ENCODE results near the gene TBX15.
"Not testable (repeated sequence)": the region's sequence is repeated elsewhere in the genome, so short reads cannot be mapped to it uniquely, and the experiment has no call there.

The TBX15 gene

DNA sequence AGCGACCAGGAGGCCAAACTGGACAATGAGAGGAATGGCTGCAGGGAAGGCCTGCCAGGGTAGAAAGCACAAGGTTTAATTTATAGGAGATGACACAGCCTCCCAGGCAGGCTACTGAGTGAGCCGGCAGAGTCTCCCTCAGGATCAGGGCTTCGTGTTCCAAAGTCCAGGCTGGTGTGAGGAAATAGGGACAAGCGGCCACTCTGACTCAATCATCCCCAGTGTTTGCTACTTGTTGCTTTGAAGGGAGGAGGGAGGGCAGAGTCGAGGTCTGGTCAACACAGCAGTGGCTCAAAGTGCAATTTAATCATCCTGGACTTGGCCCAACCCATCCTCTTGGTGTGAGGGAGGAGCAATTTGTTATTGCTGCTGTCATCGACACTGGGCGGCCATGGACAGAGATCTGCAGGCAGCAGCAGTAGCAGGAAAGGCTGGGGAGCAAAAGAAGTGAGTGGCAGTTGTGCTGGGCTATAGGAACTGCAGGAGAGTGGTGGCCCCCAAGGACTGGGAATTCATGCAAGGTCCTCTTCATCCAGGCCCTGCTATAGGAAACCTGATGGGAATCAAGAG lies 27.5 kb downstream of the TBX15 start:
- no peak for DNase-seq

DNA sequence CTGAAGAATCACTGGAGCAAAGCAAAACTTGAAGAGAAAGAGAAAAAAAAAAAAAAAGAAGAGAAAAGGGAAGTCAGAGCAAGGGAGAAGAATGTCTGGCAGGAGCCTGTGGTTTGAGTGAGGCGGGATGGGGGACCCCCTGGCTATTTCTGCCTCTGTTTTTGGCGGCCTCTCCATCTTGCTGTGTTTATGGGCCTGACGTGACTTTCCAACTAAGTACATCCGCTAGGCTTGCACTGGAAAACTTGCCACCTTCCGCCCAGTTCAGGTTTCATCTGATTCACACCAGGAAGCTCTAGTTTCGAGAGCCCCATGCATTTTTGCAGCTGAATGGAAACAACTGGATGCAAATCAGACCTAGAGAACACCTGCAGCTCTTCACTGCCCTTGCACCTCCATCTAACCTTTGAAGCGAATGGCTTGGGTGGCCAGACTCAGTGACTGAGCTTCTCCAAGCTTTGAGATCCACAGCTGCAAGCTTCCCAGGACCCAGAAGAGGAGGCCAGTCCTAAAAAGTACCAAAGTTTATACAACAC lies 28.0 kb downstream of the TBX15 start:
- no peak for DNase-seq

DNA sequence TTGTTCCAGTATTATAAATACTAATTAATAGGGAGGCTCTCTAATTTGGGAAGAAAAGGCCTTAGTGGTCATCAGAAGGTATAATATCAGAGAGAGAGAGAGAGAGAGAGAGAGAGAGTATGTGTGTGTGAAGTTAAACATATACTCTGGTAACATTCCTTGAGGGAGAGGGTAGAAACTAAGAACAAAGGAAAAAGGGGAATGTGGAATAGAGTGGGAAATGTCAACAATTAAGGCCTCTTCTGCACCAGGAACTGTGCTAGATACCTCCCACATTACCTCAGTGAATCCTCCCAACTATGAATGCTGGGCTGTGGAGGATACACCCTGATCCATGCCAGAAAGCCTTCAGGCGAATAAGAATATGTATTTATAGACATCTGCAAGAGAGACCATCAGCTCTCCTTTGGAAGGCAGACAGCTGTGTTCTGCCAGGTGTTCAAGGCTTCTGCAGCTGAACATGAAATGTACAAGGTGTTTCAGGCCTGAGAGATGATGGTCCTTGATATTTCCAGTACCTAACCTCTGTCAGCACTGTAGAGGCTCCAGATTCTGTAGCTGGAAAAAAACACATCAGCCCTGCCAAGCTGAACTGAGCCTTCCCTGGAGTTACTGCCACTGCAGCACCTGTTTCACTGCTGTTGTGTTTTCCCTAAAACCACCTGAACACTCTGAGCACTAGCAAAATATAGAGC lies 29.1 kb downstream of the TBX15 start:
- DNase-seq = no peak

DNA sequence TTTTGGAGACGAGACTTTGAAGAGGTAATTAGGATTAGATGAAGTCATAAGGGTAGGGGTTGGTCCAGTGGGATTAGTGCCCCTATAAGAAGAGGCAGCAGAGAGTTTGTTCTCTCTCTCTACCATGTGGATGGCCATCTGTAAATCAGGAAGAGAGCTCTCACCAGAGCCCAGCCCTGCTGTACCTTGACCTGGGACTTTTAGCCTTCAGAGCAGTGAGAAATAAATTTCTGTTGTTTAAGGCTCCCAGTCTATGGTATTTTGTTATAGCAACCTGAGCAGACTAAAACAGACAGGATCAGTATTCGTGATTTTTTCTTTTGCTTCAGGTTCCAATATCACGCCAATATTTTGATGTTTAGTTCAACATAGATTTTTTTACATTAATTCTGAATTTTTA lies 30.0 kb downstream of the TBX15 start:
- DNase-seq = no peak

DNA sequence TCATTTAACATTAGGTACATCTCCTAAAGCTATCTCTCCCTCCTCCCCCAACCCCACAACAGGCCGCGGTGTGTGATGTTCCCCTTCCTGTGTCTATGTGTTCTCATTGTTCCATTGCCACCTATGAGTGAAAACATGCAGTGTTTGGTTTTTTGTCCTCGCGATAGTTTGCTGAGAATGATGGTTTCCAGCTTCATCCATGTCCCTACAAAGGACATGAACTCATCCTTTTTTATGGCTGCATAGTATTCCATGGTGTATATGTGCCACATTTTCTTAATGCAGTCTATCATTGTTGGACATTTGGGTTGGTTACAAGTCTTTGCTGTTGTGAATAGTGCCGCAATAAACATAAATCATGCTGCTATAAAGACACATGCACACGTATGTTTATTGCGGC lies 30.6 kb downstream of the TBX15 start:
- DNase-seq = not testable (repeated sequence)

DNA sequence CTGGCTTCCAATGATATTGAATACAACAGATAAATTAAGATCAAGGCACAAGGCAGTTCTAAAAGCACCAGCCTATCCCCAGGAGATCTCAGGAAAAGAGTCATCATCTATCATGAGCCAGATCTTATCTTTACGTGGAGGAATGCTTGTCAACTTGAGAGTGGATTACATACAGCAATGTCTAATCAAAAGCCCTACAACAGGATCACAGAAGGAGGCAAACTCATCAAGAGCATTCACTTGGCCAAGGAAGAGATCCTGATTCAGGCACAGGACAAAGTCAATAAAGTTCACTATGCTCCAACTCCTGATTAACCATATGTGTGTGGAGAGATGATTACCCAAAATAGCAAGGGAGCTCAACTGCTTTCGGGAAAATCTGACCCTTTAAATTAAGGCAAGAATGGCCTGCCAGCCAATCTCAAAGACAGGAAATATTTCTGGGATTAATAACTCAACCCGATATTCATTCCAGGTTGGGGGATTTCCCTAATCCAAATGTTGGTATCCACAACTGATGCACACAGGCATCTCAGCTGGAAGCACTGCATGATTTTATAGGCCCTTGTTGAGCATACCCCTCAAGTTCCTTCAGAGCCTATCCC lies 33.7 kb downstream of the TBX15 start:
- no peak for DNase-seq

DNA sequence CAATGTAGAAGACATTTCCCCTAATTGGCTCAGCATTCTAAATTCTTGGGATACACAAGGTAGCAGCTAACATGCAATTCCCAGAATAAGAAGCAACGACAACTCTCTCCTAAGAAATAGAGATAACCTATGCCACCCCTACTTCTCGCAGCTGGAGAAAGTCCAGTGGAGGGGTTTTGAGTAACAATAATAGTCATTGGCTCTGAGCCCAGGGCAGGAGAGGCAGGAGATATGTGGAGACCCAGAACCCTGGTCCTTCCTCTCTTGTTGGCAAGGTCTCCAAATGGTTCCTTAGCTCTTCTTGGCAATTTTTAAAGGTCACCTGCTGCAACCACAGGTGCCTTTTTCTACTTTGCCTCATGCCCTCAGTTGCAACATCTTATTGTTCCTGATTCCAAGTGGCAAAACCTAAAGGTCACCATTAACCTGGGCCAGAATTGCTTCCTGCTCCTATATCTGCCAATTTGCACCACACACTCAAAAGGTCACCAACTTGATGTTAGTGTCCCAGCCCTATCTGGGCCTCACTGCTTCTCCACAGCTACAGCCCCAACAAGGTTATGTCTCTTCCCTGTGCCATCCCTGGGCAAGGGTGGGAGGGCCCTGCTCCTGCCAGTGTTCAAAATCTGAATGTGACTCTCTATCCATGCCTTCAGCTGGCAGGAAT lies 36.7 kb downstream of the TBX15 start:
- no peak for DNase-seq

DNA sequence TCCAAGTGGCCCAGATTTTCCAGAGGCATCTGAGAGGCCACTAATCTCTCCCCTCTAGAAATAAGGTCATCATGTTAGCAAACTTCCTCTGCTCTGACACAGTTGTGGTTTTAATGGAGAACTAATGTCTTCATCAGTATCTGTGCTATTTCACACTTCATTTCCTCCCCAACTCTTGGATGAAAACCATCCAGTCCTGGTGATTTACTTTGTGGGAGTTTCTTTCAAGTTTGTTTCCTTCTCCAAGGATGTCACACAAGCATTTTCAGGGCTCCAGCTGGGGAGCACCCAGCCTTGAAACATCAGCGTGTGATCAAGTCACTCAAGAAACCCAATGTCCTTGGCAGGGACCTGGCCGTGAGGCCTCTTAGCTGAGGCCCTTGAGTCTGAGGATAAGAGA lies 38.8 kb downstream of the TBX15 start:
- no peak for DNase-seq

DNA sequence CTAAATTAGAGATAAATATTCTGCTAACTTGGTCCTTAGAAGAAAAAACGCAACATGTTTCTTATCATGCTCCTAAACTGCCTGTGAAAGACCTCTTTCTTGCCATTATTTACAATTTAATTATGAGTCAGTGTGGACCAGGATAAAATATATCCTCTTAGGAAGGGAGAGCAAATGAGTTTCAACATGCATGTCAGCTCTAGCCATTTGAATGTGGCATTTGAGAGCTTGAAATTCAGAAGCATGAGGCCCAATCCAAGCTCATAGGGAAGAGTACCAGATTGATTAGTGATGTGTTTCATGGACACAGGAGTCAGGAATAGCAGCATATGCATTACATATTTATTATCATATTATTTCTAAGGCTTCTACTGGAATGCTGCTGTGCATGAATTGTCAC lies 39.3 kb downstream of the TBX15 start:
- DNase-seq = no peak

DNA sequence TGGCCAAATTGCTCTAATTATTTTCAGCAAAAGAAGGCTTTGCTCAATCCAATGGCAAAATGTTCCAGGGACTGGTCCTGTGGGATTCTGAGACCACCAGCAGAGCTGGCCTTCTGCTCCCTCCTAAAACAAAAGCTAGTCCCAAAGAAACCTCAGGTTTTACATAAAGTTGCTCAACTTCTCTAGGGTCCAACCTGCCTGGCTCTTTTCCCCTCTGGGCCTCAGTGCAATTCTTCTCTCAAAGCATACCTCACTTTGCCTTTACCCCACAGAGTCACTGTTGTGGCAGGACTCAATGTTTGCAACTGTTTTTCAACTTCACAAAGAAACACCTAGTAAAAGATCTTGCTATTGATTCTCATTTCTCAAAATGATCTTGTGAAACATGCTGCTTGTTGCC lies 39.8 kb downstream of the TBX15 start:
- DNase-seq = no peak

DNA sequence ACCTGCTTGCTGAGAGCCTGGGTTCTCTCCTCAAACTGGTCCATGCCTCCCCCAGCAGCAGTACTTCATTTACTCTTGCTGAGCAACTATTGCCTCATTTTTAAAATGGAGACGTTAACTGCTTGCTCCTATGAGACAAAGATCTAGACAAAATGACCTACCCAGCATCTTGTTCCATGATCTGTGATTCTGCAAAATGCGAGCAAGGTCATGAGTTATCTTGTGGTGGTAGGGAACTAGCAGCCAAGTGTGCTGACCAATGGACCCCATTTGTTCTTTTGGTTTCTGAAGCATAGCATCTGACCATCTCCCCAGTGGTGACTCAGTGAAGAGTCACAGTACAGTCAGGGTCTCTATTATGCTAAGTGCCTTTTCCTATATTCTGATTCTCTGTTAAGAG lies 40.4 kb downstream of the TBX15 start:
- no peak for DNase-seq

DNA sequence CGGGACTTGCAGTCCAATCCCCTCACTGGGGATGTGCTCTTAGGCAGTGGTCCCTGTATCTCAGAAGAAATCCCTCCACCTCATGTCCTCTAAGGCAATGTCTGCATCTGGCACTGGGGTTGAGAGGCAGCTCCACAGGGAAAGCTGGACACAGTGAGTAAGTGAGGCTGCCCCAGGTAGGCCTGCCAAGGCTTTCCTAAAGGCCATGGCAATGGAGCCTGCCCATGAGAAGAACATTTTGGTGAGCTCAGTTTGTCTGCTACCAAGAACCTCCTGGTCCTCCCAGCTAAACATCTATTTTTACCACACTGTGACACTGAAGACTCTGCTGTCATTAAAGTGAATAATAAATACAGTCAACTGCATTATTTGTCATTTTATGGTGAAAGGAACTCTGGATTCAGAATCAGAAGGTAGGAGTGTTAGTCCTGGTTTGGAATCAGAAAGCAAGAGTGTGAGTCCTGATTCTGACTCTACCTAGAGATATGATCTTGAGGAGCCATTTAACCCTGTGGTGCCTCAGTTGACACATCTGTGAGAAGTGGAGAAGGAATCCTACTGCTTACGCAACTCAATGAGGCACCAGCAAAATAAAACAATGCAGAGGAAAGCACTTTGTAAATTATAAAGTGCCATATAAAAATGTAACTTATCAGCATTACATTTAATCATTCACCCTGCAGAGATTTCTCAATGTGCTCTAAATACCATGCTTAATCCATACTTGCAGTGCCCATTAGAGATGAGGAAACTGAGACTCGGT lies 41.0 kb downstream of the TBX15 start:
- no peak for DNase-seq

DNA sequence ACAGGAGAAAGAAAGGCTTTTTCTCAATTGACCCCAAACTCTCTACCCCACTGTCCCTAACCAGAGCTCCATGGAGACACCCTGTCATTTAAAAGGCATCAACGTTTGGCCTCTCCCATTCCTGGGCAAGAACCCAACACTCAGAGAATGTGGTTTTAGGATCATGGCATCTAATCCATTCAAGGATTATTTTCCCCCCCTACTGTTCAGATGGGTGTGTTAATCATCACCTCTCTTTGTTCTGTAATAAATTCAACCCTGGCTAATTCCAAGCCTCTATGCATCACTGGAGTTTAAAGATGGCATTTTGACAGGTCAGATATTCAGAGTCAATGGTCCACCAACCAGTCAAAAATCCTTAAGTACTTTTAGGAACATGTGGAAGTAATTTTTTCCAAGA lies 42.7 kb downstream of the TBX15 start:
- DNase-seq = no peak

DNA sequence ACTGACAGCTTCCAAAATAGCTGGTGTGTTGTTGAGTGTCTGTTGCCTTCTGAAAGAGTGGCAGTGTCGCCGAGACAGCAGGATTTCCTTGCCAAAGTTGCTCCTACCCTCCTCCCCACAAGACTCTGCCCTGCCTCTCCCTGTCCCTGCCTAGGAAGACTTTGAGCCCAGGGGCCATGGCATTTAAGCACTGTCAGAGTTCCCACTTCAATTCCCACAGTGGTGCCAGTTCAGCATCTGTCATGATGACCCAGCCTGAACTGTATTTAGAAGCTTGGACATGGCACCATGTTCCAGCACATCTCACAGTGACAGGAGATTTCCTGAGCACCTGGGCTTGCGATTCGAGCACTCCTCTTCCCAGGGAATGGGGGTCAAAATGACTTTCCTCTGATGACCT lies 43.6 kb downstream of the TBX15 start:
- DNase-seq = no peak

DNA sequence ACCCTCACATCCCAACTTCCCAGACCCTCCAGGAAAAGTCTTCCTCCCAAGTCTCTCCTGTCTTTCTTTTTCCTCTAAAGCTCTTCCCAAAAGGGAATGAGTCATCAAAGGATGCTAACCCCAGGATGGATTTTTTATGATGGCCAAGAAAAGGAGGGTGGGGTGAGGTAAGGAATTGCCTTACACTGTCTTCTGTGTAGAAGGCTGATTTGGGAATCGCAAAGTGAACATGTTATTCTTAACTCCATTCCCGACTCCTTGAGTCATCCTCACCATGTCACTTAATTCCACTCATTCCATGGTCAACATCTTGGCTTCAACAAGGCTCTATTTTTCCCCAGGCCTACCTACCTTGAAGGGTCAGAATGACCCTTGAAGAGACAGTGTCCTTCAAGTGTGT lies 44.0 kb downstream of the TBX15 start:
- DNase-seq = no peak

DNA sequence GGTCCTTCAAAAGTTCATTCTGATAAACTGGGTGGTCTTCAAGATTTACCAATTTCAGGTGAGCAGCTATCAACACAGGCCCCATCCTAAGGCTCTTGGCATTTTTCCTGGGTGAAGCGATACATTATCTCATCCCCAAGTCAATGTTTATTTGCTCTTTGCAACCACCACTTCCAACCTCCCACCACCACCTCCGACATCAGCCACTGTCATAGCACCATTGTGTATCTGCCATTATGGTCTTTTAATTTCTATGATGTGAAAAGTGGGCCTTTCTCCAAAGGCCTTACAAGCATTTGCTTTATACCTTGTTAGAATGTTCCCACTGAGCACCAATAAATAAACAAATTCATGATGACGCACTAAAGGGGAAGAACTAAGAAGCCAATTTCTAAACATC lies 47.2 kb downstream of the TBX15 start:
- no peak for DNase-seq

DNA sequence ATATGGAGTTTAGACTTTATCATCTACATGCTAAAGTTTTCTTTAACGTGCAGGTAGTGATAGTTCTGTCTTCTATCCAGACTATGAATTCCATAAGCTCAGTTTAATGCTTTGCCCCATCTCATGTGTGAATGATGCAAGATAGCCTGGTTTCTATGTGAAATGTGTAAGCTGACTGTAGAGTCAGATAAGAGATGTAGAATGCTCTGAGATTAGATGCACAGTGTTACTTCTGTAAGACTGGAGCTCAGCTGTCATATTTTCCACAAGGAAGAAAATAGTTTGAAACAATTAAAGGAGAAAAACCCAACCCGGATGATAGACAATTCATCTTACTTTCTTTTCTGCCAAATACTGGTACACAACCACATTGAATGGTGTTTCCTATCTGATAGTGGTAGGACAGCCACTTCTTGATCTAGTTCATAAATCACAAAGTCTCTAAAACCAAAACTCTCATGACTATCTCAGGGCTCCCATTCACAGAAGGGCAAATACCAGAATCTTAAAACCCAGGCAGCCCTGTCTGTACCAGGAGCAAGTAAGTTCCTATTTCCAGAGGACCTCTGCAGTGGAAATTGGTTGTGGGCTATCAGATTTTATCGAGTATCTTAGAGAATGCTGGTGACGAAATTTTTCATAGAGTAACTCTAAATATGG lies 50.6 kb downstream of the TBX15 start:
- DNase-seq = no peak

DNA sequence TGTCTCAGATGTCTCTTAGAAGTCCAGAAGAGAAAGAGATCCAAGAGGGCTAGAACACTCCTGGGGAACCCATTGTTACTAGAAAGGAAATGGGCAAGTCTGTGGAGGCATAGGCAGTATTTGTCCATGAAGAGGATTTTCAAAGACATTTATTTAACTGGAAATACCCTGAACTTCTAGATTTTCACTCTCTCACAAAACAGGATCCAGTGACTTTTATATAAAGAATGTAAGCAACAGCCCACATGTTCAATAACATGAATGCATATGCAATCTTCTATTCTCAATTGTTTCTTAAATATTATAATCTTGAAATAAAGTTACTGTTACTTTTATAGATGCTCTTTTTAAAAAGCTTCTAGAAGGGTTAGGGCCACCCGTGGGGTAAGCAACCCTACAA lies 53.4 kb downstream of the TBX15 start:
- DNase-seq = no peak

DNA sequence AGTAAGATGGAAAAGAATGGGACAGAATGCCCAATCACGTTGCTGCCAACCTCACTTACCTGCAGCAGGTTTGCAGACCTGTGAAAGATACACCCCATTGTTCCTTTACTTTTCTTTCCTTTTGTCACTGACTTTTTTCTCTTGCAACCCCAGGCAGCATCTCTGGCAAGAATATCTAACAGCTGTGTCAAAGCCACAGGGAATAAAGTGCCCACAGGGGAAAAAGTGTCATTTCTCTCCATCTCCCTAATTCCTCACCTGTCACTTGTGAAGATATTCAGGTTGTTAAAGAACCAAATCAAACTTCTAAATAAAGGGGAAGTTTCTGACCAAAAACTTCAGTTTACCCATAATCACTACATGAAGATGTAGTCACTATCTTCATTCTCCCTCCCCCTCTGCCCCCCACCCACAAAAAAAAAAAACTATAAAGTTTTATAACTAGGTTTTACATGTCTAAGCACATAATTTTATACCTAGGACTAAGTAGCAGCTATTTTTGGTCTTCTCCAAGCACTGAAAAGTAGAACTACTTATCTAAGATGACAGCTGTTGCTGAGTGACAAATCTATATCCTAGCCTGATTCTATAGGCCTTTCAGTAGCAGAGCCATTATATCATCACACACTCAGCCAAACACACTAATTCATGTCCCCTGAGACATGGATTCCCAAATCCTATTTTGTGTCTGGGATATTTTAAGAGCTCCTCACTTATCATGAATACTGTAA lies 54.9 kb downstream of the TBX15 start:
- DNase-seq = no peak

DNA sequence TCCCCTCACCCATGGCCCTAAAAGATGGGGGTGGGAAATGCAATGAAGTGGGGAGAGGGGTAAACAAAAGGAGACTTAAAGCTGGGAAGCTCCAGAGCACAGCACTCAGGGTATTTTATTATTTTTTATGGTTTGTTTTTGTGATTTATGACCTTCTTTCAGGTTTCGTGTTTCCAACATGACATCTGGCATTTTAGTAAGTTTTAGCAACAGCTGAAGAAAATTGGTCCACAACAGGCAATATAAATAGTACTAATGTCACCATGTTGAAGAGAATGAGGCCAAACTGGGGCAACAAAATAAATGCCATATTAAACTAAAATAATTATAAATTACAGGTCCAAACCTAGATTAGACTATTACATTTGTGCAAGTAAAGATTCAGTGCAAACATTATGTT lies 56.3 kb downstream of the TBX15 start:
- no peak for DNase-seq

Data from anterior cingulate cortex (tissue), 58 donors.